Endothelial cell of umbilical vein (primary cell): Measurements from ENCODE around the gene MRNIP. TPM values are rescaled to one million over a fixed set of nuclear protein-coding genes. Genes with fewer than 3 reads are reported as not detected.

Experiments
- BruUV-seq: library from RNA; stranded (reverse); fragments of 400-500 nt; replicated peaks from 2 replicates; lab custom pipeline; 2021; lab: Mats Ljungman, UMichigan
- CTCF ChIA-PET: fragments of 300-600, 350-600 bp; sonication (Branson Sonifier 250); formaldehyde crosslinking; loops from one replicate; lab custom pipeline; 2021; ENCODE audit warnings: antibody characterized with exemption, inconsistent platforms; lab: Charles Lee
- POLR2A ChIA-PET: fragments of 300-600, 350-600 bp; sonication (Branson Sonifier 250); formaldehyde crosslinking; loops from one replicate; lab custom pipeline; 2021; ENCODE audit warnings: antibody characterized with exemption, inconsistent platforms; lab: Charles Lee
- DNase-seq: peaks from one replicate; pipeline ENCODE4 v3.0.0-alpha.2; 2011; ENCODE audit warnings: low read depth, low spot score
- FAIRE-seq: peaks from 2 replicates; lab custom pipeline; 2011; peaks lifted over from hg19 to GRCh38; lab: Jason Lieb, UNC
- H2AFZ ChIP-seq: 2 replicates; pipeline ENCODE4 v1.6.0; 2012; ENCODE audit warnings: low read depth, low read length, control low read depth, inconsistent platforms
- H3K27ac ChIP-seq: 2 replicates; pipeline ENCODE4 v1.5.1; 2011; ENCODE audit warnings: low read depth, mild to moderate bottlenecking, control low read depth, low read length, moderate library complexity; ENCODE audit not compliant: insufficient read depth
- H3K27me3 ChIP-seq, 2 experiments: 2 replicates each; pipeline versions ENCODE4 v1.6.0 to v1.6.1; 2011; ENCODE audit warnings: low read length in 2 of 2, mixed read lengths in 1 of 2; ENCODE audit not compliant: control insufficient read depth in 2 of 2, insufficient read depth in 2 of 2
- H3K36me3 ChIP-seq, 2 experiments: 2 replicates in 1 of 2; 3 replicates in 1 of 2; pipeline ENCODE4 v1.5.1; 2011; ENCODE audit warnings: low read length in 2 of 2, mild to moderate bottlenecking in 1 of 2, moderate library complexity in 1 of 2; ENCODE audit not compliant: control insufficient read depth in 2 of 2, insufficient read depth in 2 of 2; ENCODE audit errors: extremely low read depth in 1 of 2
- H3K4me1 ChIP-seq: 3 replicates; pipeline ENCODE4 v1.5.1; 2011; ENCODE audit warnings: mild to moderate bottlenecking, low read length; ENCODE audit not compliant: control insufficient read depth, insufficient read depth; ENCODE audit errors: extremely low read depth
- H3K4me2 ChIP-seq: 2 replicates; pipeline ENCODE4 v1.6.1; 2011; ENCODE audit warnings: low read length, control low read depth, mixed read lengths; ENCODE audit not compliant: insufficient read depth
- H3K4me3 ChIP-seq, 3 experiments: fragments of 200-600 bp in 1 of 3; sonication (generic), shearing (Covaris generic) in 1 of 3; replicated peaks in 1 of 3; 2 replicates each; pipeline ENCODE4 v1.5.1; 2011 to 2016; ENCODE audit warnings: control low read depth in 3 of 3, low read length in 3 of 3, mild to moderate bottlenecking in 2 of 3, inconsistent platforms in 1 of 3, low read depth in 1 of 3, moderate library complexity in 1 of 3; ENCODE audit not compliant: insufficient read depth in 1 of 3
- H3K79me2 ChIP-seq: 2 replicates; pipeline ENCODE4 v1.6.0; 2012; ENCODE audit warnings: low read length, inconsistent platforms; ENCODE audit not compliant: control insufficient read depth, insufficient read depth
- H3K9ac ChIP-seq: replicated peaks from 2 replicates; pipeline ENCODE3; 2011; ENCODE audit warnings: low read length, control low read depth; ENCODE audit not compliant: insufficient read depth; ENCODE audit errors: extremely low read depth
- H3K9me1 ChIP-seq: replicated peaks from 3 replicates; pipeline ENCODE4 v1.6.0; 2011; ENCODE audit warnings: mild to moderate bottlenecking, low read length; ENCODE audit not compliant: control insufficient read depth, insufficient read depth; ENCODE audit errors: extremely low read depth
- H3K9me3 ChIP-seq: replicated peaks from 2 replicates; pipeline ENCODE4 v1.5.1; 2012; ENCODE audit warnings: low read length, inconsistent platforms; ENCODE audit not compliant: control insufficient read depth, insufficient read depth
- H4K20me1 ChIP-seq: replicated peaks from 2 replicates; pipeline ENCODE3; 2011; ENCODE audit warnings: mild to moderate bottlenecking, low read length; ENCODE audit not compliant: control insufficient read depth, insufficient read depth; ENCODE audit errors: extremely low read depth
- FOS ChIP-seq: IDR thresholded peaks from 2 replicates; pipeline ENCODE4 v1.6.1; 2011; ENCODE audit warnings: mild to moderate bottlenecking, low read length, moderate library complexity, borderline replicate concordance; ENCODE audit not compliant: insufficient read depth
- GATA2 ChIP-seq: IDR thresholded peaks from 2 replicates; pipeline ENCODE4 v1.7.0; 2011; ENCODE audit warnings: low read depth, mild to moderate bottlenecking, moderate library complexity, mixed read lengths, low read length; ENCODE audit not compliant: insufficient read length, insufficient read depth
- MYC ChIP-seq: IDR thresholded peaks from one replicate; pipeline ENCODE4 v1.6.1; 2011; ENCODE audit warnings: mild to moderate bottlenecking, low read depth, low read length
- POLR2AphosphoS5 ChIP-seq: IDR thresholded peaks from 2 replicates; pipeline ENCODE4 v1.6.1; 2012; ENCODE audit warnings: low read depth, mild to moderate bottlenecking, control low read depth, low read length, moderate library complexity; ENCODE audit not compliant: insufficient read depth
- dilution Hi-C: fragments of 300-500 bp; cut with MboI; formaldehyde crosslinking; loops from one replicate; pipeline ENCODE4 v1.15.0; 2019; ENCODE audit warnings: low sequenced_read_pairs; ENCODE audit not compliant: extremely low pct_ligation_motif_present
- intact Hi-C: fragments of 100-400 bp; cut with micrococcal nuclease; formaldehyde crosslinking; loops from one replicate; pipeline ENCODE4 v1.10.0; 2022
- microRNA counts: library from miRNA; unstranded; fragments of <30 nt; microRNA quantifications from one replicate; lab custom pipeline; 2016
- microRNA-seq: library from miRNA; unstranded; fragments of <30 nt; microRNA quantifications from one replicate; pipeline ENCODE4 v1.2.0, GENCODE V29; 2021; ENCODE audit warnings: borderline number of aligned reads, borderline replicate concordance
- polyA plus RNA-seq, 4 experiments: library from polyadenylated mRNA; depleted of rRNA in 3 of 4; stranded (reverse) in 3 of 4; unstranded in 1 of 4; fragments of >200 nt; gene quantifications; 2 replicates each; pipeline versions ENCODE4 v1.2.1 to v1.2.3, GENCODE V29; 2011 to 2012; ENCODE audit warnings: missing spikeins in 1 of 4
- small RNA-seq: library from RNA; depleted of rRNA; stranded (forward); fragments of <200 nt; gene quantifications from one replicate; pipeline ENCODE3, GENCODE V24; 2012; ENCODE audit warnings: low replicate concordance, low read depth; ENCODE audit not compliant: insufficient read depth, insufficient read length
- total RNA-seq: library from RNA; stranded (reverse); gene quantifications from 2 replicates; pipeline ENCODE4 v1.2.3, GENCODE V29; 2021
- TF ChIP-seq, protein P1 (sequence below), 2 donors: IDR thresholded peaks; 1 replicate in 1 of 2; 2 replicates in 1 of 2; pipeline ENCODE4 v1.5.1; 2011; ENCODE audit warnings: low read length in 2 of 2, mild to moderate bottlenecking in 2 of 2, moderate library complexity in 2 of 2, control low read depth in 1 of 2, inconsistent platforms in 1 of 2, low read depth in 1 of 2; ENCODE audit not compliant: insufficient read depth in 1 of 2; ENCODE audit errors: extremely low read depth in 1 of 2
- TF ChIP-seq, protein P2 (sequence below): IDR thresholded peaks from 2 replicates; pipeline ENCODE4 v1.6.1; 2011; ENCODE audit not compliant: insufficient read depth, insufficient read length

MRNIP gene
- total and polyA plus RNA-seq, 2 donors (not counting 3 experiments of a cell fraction or from before 2014, with no cell fraction given) = 17.1 to 19.1 TPM

DNA sequence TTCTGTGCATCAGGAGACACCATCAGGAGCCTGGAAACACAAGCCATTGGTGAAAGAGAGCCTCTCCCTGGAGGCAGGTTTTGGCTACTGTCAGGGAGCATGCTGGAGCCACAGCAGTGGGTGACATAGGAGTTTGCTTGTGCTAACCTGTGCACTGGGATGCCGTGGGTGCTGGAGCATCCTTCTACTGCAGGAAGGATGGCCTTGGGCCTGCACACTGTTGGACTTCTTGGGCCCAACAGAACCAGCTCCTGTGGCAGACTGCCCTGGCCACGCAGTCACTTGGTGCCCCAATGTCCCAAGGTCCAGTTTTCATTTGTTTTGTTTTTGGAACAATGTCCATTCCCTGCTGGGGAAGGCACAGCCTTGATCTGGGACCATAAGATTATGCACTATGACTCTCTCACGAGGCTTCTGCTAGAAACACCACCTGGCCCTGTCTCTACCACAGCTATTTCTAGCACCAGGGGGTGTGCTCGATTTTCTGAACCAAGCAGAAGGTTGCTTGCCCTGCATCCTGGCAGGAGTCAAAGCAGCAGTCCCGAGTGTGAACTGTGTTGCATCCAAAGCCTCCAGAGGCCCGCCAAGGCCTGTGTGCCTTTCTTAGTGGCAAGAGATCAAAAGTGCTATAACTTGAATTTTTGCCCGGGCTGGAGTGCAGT, 70.3 kb downstream of the MRNIP start:
- Histone ChIP-seq H3K27ac (no peak overlapping the region), H4K20me1 (no peaks in the 10 kb centered on the region), H3K9ac (no peak overlapping the region), H2AFZ (no peak overlapping the region), H3K4me2 (no peak overlapping the region), H3K9me1 (no peaks in the 10 kb centered on the region), H3K36me3 (no peaks in the 10 kb centered on the region), H3K27me3 (no peaks in the 10 kb centered on the region), H3K9me3 (no peaks in the 10 kb centered on the region), H3K4me1 (no peaks in the 10 kb centered on the region), H3K79me2 (no peaks in the 10 kb centered on the region), H3K4me3 (no peak overlapping the region)
- TF ChIP-seq MYC (no peak), POLR2AphosphoS5 (no peak), GATA2 (no peak), FOS (no peak)
- TF ChIP-seq, protein P1, sequence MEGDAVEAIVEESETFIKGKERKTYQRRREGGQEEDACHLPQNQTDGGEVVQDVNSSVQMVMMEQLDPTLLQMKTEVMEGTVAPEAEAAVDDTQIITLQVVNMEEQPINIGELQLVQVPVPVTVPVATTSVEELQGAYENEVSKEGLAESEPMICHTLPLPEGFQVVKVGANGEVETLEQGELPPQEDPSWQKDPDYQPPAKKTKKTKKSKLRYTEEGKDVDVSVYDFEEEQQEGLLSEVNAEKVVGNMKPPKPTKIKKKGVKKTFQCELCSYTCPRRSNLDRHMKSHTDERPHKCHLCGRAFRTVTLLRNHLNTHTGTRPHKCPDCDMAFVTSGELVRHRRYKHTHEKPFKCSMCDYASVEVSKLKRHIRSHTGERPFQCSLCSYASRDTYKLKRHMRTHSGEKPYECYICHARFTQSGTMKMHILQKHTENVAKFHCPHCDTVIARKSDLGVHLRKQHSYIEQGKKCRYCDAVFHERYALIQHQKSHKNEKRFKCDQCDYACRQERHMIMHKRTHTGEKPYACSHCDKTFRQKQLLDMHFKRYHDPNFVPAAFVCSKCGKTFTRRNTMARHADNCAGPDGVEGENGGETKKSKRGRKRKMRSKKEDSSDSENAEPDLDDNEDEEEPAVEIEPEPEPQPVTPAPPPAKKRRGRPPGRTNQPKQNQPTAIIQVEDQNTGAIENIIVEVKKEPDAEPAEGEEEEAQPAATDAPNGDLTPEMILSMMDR (IDR thresholded peaks at IDR 0.05; ENCODE audit: extremely low read depth in 1 of 2, insufficient read depth in 1 of 2, low read depth in 1 of 2, low read length in 2 of 2) = no peak
- TF ChIP-seq, protein P2, sequence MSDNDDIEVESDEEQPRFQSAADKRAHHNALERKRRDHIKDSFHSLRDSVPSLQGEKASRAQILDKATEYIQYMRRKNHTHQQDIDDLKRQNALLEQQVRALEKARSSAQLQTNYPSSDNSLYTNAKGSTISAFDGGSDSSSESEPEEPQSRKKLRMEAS = no peak
- BruUV-seq = no TSS peak
- DNase-seq = no peak
- ChIA-PET POLR2A (no interaction called here), CTCF (interaction anchor here (1.2 to 1.4 kb wide), 4 partner anchors 8 to 26 kb away, joined by 3 to 4 read pairs (median 3); no protein-coding TSS in a partner anchor)
- no peak for FAIRE-seq
- dilution Hi-C loops (no loop called here), intact Hi-C loops (no loop called here)

MicroRNAs within 50 kb of the gene (microRNA counts, 767-probe panel; counts per million panel counts)
- 723 counts per million, percentile 96 among the panel's probes with 10 or more counts for microRNA hsa-miR-1229 (lab: Ali Mortazavi, UCI)

Small RNA genes within 50 kb of the gene (microRNA-seq; reads per million reads assigned to microRNA genes)
- 1.2 reads per million for gene MIR1229

Small RNA genes within 50 kb of the gene (small RNA-seq; reads per million reads assigned to genes)
- gene MIR1229 (not detected), gene RF00019 (not detected)

Other genes starting within 250 kb of the MRNIP start
- 969 and 993 TPM in 2 replicates for gene HNRNPH1, start 235.1 kb downstream of the MRNIP start, total RNA-seq
- gene HNRNPH1, start 235.1 kb downstream of the MRNIP start, polyA plus RNA-seq = 197 and 348 TPM in 2 replicates
- not detected in 2 replicates for gene CBY3, start 177.8 kb downstream of the MRNIP start, total RNA-seq
- gene CBY3, start 177.8 kb downstream of the MRNIP start, polyA plus RNA-seq = not detected in 2 replicates
- 854 and 986 TPM in 2 replicates for gene CANX, start 159.8 kb downstream of the MRNIP start, total RNA-seq
- gene CANX, start 159.8 kb downstream of the MRNIP start, polyA plus RNA-seq = 156 and 193 TPM in 2 replicates
- 29.0 and 30.1 TPM in 2 replicates for gene MAML1, start 126.0 kb downstream of the MRNIP start, total RNA-seq
- 11.7 and 12.4 TPM in 2 replicates for gene MAML1, start 126.0 kb downstream of the MRNIP start, polyA plus RNA-seq
- 0.88 and 0.95 TPM in 2 replicates for gene LTC4S, start 64.8 kb downstream of the MRNIP start, total RNA-seq
- 6.3 and 14.1 TPM in 2 replicates for gene LTC4S, start 64.8 kb downstream of the MRNIP start, polyA plus RNA-seq
- gene MGAT4B, start 52.0 kb downstream of the MRNIP start, total RNA-seq = 226 and 243 TPM in 2 replicates
- 243 and 300 TPM in 2 replicates for gene MGAT4B, start 52.0 kb downstream of the MRNIP start, polyA plus RNA-seq
- gene SQSTM1, start 37.9 kb downstream of the MRNIP start, total RNA-seq = 316 and 346 TPM in 2 replicates
- gene SQSTM1, start 37.9 kb downstream of the MRNIP start, polyA plus RNA-seq = 293 and 302 TPM in 2 replicates
- gene TBC1D9B, start 49.1 kb upstream of the MRNIP start, total RNA-seq = 120 and 150 TPM in 2 replicates
- gene TBC1D9B, start 49.1 kb upstream of the MRNIP start, polyA plus RNA-seq = 82.8 and 86.0 TPM in 2 replicates
- 43.0 and 44.0 TPM in 2 replicates for gene RNF130, start 212.9 kb upstream of the MRNIP start, total RNA-seq
- gene RNF130, start 212.9 kb upstream of the MRNIP start, polyA plus RNA-seq = 43.1 and 45.2 TPM in 2 replicates